A172 (cell line): Measurements from ENCODE around the gene EML5. TPM values are rescaled to one million over a fixed set of nuclear protein-coding genes. Genes with fewer than 3 reads are reported as not detected.

Source experiments
- DNase-seq: peaks from one replicate; pipeline ENCODE4 v3.0.0-alpha.2; 2015; ENCODE audit warnings: low spot score
- total RNA-seq: library from RNA; depleted of rRNA; stranded (reverse); fragments of >200 nt; shearing (Covaris generic); gene quantifications from 2 replicates; pipeline ENCODE4 v1.2.3, GENCODE V29; 2014

The EML5 gene
- total RNA-seq, 1 experiment from 2014 or later, result 0.34 TPM

DNA sequence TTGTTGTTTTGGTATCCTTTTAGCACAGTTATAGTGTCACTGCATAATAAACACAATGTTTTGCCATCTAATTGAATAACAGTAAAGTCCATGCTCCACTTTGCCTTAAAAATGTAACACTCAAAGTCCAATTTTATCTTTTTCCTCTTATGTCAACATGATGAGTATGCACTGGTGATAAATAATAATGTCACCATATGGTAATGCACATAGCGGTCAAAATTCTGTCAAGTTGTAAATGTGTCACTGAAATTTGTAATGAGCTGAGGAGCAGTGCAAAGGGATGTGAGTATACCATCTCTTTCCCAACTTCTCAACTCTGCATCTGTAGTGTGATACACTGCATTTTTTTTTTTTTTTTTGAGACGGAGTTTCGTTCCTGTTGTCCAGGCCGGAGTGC is 65.7 kb downstream of the EML5 start:
- no peak for DNase-seq

GRCh38 chr14:88710709-88711108 is 82.0 kb downstream of the EML5 start:
- DNase-seq, result no peak

GRCh38 chr14:88707088-88707487 is 85.7 kb downstream of the EML5 start:
- DNase-seq, result no peak

GRCh38 chr14:88706425-88706824 is 86.3 kb downstream of the EML5 start:
- no peak for DNase-seq

DNA sequence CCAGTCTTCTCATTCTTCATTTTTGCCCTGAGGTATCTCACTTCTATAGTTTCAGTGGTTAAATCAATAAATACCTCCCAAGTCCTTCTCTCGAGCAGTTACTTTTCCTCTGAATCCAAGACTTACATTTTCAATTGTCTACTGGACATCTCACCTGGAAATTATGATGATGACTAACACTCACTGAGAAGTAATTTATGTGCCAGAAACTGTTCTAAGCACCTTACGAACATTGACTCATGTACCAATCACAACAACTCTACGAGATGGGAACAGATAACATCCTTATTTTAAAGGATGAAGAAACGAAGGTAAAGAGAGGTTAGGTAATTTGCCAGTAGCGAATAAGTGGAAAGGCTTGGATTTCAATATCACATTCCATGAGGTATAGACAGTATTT is 94.1 kb downstream of the EML5 start:
- DNase-seq, result no peak

GRCh38 chr14:88695870-88696269 is 96.9 kb downstream of the EML5 start:
- DNase-seq, result no peak

- DNase-seq, result no peak
Measured at GRCh38 chr14:88688386-88688785, 104.4 kb downstream of the EML5 start.

- no peak for DNase-seq
Measured at GRCh38 chr14:88683119-88683518, 109.6 kb downstream of the EML5 start.

DNA sequence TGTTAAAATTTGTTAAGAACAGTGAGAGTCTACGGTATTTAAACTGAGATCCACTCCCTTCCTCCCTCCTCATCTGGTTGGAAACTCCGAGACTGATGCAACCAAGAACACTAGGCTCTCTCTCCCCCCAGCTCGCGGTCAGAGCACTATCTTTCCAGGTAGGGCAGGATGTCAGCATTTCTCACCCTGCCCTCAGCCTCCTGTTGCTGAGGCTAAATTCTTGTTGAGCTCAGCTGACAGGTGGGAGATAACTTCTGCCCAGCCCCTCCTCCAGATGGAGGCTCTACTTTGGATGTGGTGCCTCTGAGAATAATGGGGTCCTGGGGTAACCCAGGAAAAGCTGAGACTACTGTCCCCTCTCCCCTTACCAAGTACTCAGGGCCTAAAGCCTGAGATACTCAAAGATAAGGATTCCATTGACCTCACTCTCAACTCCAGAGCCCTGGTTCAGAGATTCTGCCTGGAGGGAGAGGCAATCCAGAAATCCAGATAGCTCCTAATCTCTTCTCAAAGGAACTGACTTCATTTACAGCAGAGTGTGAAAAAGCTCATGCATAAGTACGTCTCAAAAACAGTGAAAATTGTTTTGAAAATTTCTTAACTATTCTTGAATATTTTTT is 110.1 kb downstream of the EML5 start:
- DNase-seq, result no peak

DNA sequence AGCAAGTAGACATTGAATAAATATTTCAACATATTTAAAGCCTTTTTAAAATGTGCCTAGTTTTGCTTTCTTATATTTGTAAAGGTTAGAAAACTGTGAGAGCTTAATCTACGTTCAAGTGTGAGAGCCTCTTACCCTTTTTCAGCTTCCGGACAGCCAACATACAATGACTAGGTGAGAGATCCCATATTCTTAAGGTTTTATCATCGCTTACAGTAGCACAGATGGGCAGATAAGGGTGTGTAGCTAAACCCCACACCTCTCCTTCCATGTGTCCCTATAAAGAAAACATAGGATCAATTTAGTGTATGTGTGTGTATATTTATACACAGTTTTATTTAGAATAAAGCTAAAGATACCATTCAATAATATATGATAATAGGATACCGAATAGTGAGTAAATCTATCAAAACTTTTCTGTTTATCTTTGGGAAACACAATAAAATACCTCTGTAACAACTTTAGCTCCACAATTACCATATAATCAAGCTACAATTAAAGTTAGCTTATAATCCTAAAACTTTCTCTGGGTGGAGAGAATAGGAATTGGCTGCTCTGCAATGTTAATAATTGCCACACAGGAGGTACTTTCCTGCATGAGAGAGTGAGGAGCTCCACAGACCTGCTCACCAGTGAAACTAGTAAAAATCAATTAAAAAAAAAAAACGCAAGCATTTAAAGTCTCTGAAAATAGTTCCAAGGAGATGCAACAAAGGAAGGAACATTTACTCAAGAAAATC is 110.8 kb downstream of the EML5 start:
- DNase-seq, result no peak

- DNase-seq, result no peak
Measured at GRCh38 chr14:88669346-88669745, 123.4 kb downstream of the EML5 start.

- no peak for DNase-seq
Measured at GRCh38 chr14:88668448-88669116, 124.2 kb downstream of the EML5 start.

DNA sequence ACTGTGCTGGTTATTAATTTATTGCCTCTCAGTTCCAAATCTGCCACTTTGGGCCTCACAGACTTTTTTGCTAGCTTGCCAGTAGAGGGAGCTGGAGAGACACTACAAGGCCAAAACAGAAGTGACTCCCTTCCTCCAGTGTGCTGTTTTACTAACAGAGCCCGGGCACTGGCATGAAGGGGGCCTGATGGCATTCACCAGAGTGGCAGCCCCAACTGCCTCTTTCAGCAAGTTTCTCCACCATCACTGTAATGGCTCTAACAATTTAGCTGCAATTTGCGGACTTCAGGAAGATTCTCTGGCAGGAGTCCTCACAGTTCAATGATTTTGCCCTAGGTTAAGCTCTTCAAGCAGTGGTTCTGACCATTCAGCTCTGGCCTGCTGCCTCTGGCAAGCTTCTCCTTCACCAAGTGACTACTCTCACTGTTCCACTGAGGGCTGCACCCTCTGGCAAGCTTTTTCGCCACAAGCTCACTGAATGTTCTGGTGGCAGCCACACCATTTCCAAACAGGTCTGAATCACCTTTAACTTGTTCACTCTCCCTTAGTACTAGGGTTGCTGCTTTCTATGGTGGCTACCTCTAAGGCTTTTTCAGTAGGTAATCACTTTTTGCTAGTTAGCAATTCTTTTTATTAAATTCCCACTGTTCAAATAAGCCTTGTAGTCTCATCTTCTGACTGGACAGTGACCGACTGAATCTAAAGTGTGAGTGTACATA is 125.0 kb downstream of the EML5 start:
- DNase-seq, result peak; percentile 43

- DNase-seq, result no peak
Measured at GRCh38 chr14:88660056-88660455, 132.7 kb downstream of the EML5 start.

DNA sequence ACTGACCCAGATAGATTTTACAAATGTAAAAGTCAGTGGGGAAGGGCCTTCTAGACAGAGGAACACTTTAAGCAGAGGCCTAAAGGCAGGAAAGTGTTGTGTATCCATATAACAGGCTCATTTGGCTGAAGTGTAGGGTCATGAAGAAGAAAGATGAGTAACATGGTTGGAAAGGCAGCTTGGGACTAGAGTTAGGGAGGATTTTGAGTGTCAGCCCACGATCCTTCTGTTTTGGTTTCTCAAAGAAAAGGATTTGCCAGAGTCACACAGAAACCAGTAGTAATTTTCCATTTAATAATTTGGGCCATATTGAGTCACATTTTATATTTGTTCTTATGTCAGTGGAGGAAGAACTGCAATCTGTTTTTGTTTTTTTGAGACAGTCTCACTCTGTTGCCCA is 153.5 kb downstream of the EML5 start:
- DNase-seq, result no peak

- DNase-seq, result no peak
Measured at GRCh38 chr14:88632512-88632911, 160.2 kb downstream of the EML5 start.

GRCh38 chr14:88631091-88631490 is 161.7 kb downstream of the EML5 start:
- DNase-seq, result peak; percentile 3

GRCh38 chr14:88630565-88630964 is 162.2 kb downstream of the EML5 start:
- DNase-seq, result peak; percentile 74

- DNase-seq, result no peak
Measured at GRCh38 chr14:88628462-88628861, 164.3 kb downstream of the EML5 start.

DNA sequence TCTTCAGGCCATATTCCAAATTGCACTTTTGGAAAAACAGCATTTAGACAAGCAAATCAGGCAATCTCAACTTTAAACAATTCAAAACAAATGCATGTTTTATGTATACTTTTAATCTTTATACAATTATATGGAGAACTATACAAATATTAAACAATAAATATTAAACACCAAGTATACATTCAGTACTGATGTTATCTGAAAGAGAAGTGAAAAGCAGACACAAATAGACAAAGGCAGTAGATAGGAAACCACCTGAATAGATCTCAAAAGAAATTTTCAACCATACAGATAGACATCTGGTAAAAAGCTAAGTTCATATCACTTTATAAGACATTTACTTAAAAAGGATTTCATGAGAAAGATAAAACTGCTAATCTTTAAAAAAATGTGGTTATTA is 164.7 kb downstream of the EML5 start:
- no peak for DNase-seq

DNA sequence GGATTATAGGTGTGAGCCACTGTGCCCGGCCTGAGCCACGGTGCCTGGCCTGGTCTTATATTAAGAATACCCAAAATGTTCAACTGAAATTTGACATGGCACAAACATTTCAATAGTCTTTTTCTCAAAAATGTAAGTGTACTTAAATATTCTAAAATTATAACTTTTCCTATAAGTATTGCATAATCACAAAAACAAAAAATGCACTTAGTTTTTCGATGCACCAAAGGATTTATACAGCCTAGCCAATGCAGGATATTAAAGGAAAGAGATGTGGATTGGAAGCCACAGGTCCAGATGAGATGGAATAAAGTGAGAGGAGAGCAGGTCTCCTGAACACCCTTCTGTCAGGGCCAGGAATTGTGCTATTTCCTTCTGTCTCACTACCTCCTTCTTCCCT is 167.1 kb downstream of the EML5 start:
- DNase-seq, result no peak

DNA sequence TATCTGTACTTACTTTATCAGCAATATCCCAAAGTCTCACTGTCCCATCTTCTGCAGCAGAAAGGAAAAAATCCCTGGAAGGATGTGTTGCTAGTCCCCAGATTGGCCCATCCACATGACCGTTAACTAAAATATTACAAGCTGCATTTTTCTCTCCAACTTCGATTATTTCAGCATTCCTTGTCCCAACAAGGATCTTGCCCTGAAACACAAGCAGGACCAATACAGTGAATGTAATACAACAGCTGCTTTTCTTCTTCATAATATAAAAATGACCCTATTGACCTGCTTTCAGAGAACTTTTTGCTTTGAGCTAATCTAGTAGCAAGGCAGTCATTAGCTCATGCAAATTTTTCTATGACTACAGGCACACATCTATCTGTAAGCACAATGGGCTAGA is 171.7 kb downstream of the EML5 start:
- DNase-seq, result no peak

GRCh38 chr14:88618476-88618875 is 174.3 kb downstream of the EML5 start:
- no peak for DNase-seq
